Hepatocyte (in vitro differentiated cells): Measurements from ENCODE around the gene HM13. TPM values are rescaled to one million over a fixed set of nuclear protein-coding genes. Genes with fewer than 3 reads are reported as not detected.

Experiments used
- DNase-seq: peaks from one replicate; pipeline ENCODE4 v3.0.0-alpha.2; 2016; ENCODE audit warnings: low spot score
- H2AFZ ChIP-seq: fragments of 200-600 bp; sonication (generic); 2 replicates; pipeline ENCODE4 v1.6.0; 2016; ENCODE audit warnings: antibody characterized with exemption, mild to moderate bottlenecking
- H3K27ac ChIP-seq: fragments of 200-600 bp; sonication (generic); 2 replicates; pipeline ENCODE4 v1.5.1; 2016; ENCODE audit warnings: mild to moderate bottlenecking
- H3K27me3 ChIP-seq: fragments of 200-600 bp; sonication (generic); 2 replicates; pipeline ENCODE4 v1.6.1; 2016
- H3K36me3 ChIP-seq: fragments of 200-600 bp; sonication (generic); replicated peaks from 2 replicates; pipeline ENCODE4 v1.5.1; 2016; ENCODE audit warnings: low read depth; ENCODE audit not compliant: insufficient read depth
- H3K4me1 ChIP-seq: fragments of 200-600 bp; sonication (generic); 2 replicates; pipeline ENCODE4 v1.5.1; 2016; ENCODE audit warnings: mild to moderate bottlenecking, moderate library complexity; ENCODE audit not compliant: insufficient read depth
- H3K4me2 ChIP-seq: fragments of 200-600 bp; sonication (generic); 2 replicates; pipeline ENCODE4 v1.6.0; 2016
- H3K4me3 ChIP-seq: fragments of 200-600 bp; sonication (generic); 2 replicates; pipeline ENCODE4 v1.5.1; 2016; ENCODE audit warnings: mild to moderate bottlenecking
- H3K79me2 ChIP-seq: fragments of 200-600 bp; sonication (generic); 2 replicates; pipeline ENCODE4 v1.6.0; 2017; ENCODE audit warnings: mild to moderate bottlenecking
- H3K9me2 ChIP-seq: fragments of 200-600 bp; sonication (generic); replicated peaks from 2 replicates; pipeline ENCODE4 v1.6.0; 2017; ENCODE audit warnings: mild to moderate bottlenecking; ENCODE audit not compliant: insufficient read depth
- H3K9me3 ChIP-seq: fragments of 200-600 bp; sonication (generic); 2 replicates; pipeline ENCODE4 v1.5.1; 2016; ENCODE audit warnings: low read depth, mild to moderate bottlenecking
- H4K20me1 ChIP-seq: fragments of 200-600 bp; sonication (generic); 2 replicates; pipeline ENCODE4 v1.6.0; 2016; ENCODE audit warnings: mild to moderate bottlenecking; ENCODE audit not compliant: insufficient read depth, poor library complexity, severe bottlenecking
- CTCF ChIP-seq: fragments of 200-600 bp; sonication (generic); IDR thresholded peaks from 2 replicates; pipeline ENCODE4 v1.5.1; 2016; ENCODE audit warnings: antibody characterized with exemption, mild to moderate bottlenecking; ENCODE audit not compliant: poor library complexity
- EZH2 ChIP-seq: fragments of 200-600 bp; sonication (generic); IDR thresholded peaks from 2 replicates; pipeline ENCODE4 v1.6.1; 2016; ENCODE audit warnings: antibody characterized with exemption, mild to moderate bottlenecking, borderline replicate concordance
- EZH2phosphoT487 ChIP-seq: fragments of 200-600 bp; sonication (generic); IDR thresholded peaks from one replicate; pipeline ENCODE4 v1.6.1; 2018; ENCODE audit warnings: antibody characterized with exemption, mild to moderate bottlenecking, low read depth, moderate library complexity; ENCODE audit not compliant: unreplicated experiment, severe bottlenecking
- WGBS: methylation state at CpG from one replicate; pipeline ENCODE4 v1.1.6; 2016; ENCODE audit warnings: low lambda C conversion rate; ENCODE audit errors: missing lambda C conversion rate; 5-methylcytosine and 5-hydroxymethylcytosine counted together
- polyA plus RNA-seq: library from polyadenylated mRNA; unstranded; fragments of >200 nt; fragmentation: Nextera tagmentation; extraction: Ambion mirVana; gene quantifications from 2 replicates; pipeline ENCODE4 v1.2.1, GENCODE V29; 2016
- total RNA-seq: library from RNA; depleted of rRNA; stranded (reverse); fragments of >200 nt; gene quantifications from 2 replicates; pipeline ENCODE4 v1.2.3, GENCODE V29; 2014

The HM13 gene
- total and polyA plus RNA-seq, 2 experiments from 2014 or later: 219 to 461 TPM

GRCh38 chr20:31570021-31570463 lies 55.8 kb downstream of the HM13 start:
- H3K36me3 ChIP-seq: no peaks in the 10 kb centered on the region
- no peaks in the 10 kb centered on the region for H3K9me2 ChIP-seq
- no peaks in the 10 kb centered on the region for H4K20me1 ChIP-seq
- no peak overlapping the region for H2AFZ ChIP-seq
- TF ChIP-seq CTCF (no peak), EZH2 (no peak), EZH2phosphoT487 (no peak)
- H3K9me3 ChIP-seq: no peaks in the 10 kb centered on the region
- 82% methylated on average over 8 of the region's 8 CpGs for WGBS
- H3K4me2 ChIP-seq: no peak overlapping the region
- peak; percentile 40 for DNase-seq
- H3K27me3 ChIP-seq: no peaks in the 10 kb centered on the region
- H3K27ac ChIP-seq: peak overlapping the region; percentile 98
- peaks cover 68% of the 10 kb centered on the region for H3K4me1 ChIP-seq
- peaks cover 3% of the 10 kb centered on the region for H3K79me2 ChIP-seq
- no peak overlapping the region for H3K4me3 ChIP-seq

- Histone ChIP-seq H2AFZ (no peak overlapping the region), H3K9me3 (no peaks in the 10 kb centered on the region)
- no peak for TF ChIP-seq EZH2
Observed at GRCh38 chr20:31570735-31571617, 56.7 kb downstream of the HM13 start.

GRCh38 chr20:31572042-31572700 lies 57.9 kb downstream of the HM13 start:
- WGBS: 34% methylated on average over 17 of the region's 17 CpGs
- Histone ChIP-seq H3K9me3 (no peaks in the 10 kb centered on the region), H3K27me3 (no peaks in the 10 kb centered on the region), H3K4me1 (peaks cover 59% of the 10 kb centered on the region), H3K36me3 (no peaks in the 10 kb centered on the region), H2AFZ (no peak overlapping the region), H3K9me2 (no peaks in the 10 kb centered on the region), H3K27ac (peak overlapping the region; percentile 98), H3K4me2 (peak overlapping the region; percentile 78), H3K4me3 (peak overlapping the region; percentile 3), H4K20me1 (no peaks in the 10 kb centered on the region), H3K79me2 (peaks cover 3% of the 10 kb centered on the region)
- TF ChIP-seq EZH2 (no peak), CTCF (peak; percentile 11), EZH2phosphoT487 (no peak)
- DNase-seq: no peak

More at GRCh38 chr20:31570735-31571617, 56.7 kb downstream of the HM13 start:
- H3K36me3 ChIP-seq: no peaks in the 10 kb centered on the region
- H3K4me2 ChIP-seq: no peak overlapping the region
- peaks cover 68% of the 10 kb centered on the region for H3K4me1 ChIP-seq
- peak; percentile 55 for DNase-seq
- no peak overlapping the region for H3K4me3 ChIP-seq
- WGBS: 83% methylated on average over 25 of the region's 25 CpGs
- peak overlapping the region; percentile 98 for H3K27ac ChIP-seq
- H3K9me2 ChIP-seq: no peaks in the 10 kb centered on the region
- H3K79me2 ChIP-seq: peaks cover 3% of the 10 kb centered on the region
- H4K20me1 ChIP-seq: no peaks in the 10 kb centered on the region
- no peaks in the 10 kb centered on the region for H3K27me3 ChIP-seq
